ENCODE measurements around the gene KIF1C.

KIF1C gene

GRCh38 chr17:4965311-4965986 is 32.3 kb upstream of the KIF1C start:
- Mint-ChIP-seq H3K4me1 (ENCODE audit: low read depth) (peaks cover 32% of the 10 kb centered on the region), H3K27ac (no peak overlapping the region), H3K36me3 (peaks cover 14% of the 10 kb centered on the region), H3K9me3 (ENCODE audit: low read depth) (no peaks in the 10 kb centered on the region), H3K27me3 (no peaks in the 10 kb centered on the region), H3K4me3 (peak overlapping the region; percentile 25)

- no peaks in the 10 kb centered on the region for H3K27me3 Mint-ChIP-seq
- H3K4me3 Mint-ChIP-seq, result no peak overlapping the region
- H3K4me1 Mint-ChIP-seq (ENCODE audit: low read depth), result peaks cover 40% of the 10 kb centered on the region
- peak overlapping the region; percentile 93 for H3K27ac Mint-ChIP-seq
- H3K9me3 Mint-ChIP-seq (ENCODE audit: low read depth), result no peaks in the 10 kb centered on the region
- H3K36me3 Mint-ChIP-seq, result peaks cover 18% of the 10 kb centered on the region
These were observed 30.8 kb upstream of the KIF1C start for GRCh38 chr17:4966844-4967538.

GRCh38 chr17:4967539-4968485 is 29.9 kb upstream of the KIF1C start, which contains the start of gene SPAG7:
TSS of gene SPAG7 (minus strand) at chr17:4967817. CDS start at chr17:4967804, 13 bp downstream.
- H3K27me3 Mint-ChIP-seq, result no peaks in the 10 kb centered on the region
- peaks cover 18% of the 10 kb centered on the region for H3K36me3 Mint-ChIP-seq
- peaks cover 40% of the 10 kb centered on the region for H3K4me1 Mint-ChIP-seq (ENCODE audit: low read depth)
- peak within 1 kb of the TSS; percentile 93 for H3K27ac Mint-ChIP-seq
- no peak within 1 kb of the TSS for H3K4me3 Mint-ChIP-seq
- no peaks in the 10 kb centered on the region for H3K9me3 Mint-ChIP-seq (ENCODE audit: low read depth)

- H3K4me1 Mint-ChIP-seq (ENCODE audit: low read depth), result peaks cover 39% of the 10 kb centered on the region
- peaks cover 18% of the 10 kb centered on the region for H3K36me3 Mint-ChIP-seq
- no peaks in the 10 kb centered on the region for H3K9me3 Mint-ChIP-seq (ENCODE audit: low read depth)
- no peak overlapping the region for H3K27ac Mint-ChIP-seq
- H3K27me3 Mint-ChIP-seq, result no peaks in the 10 kb centered on the region
- H3K4me3 Mint-ChIP-seq, result no peak overlapping the region
These were observed 29.2 kb upstream of the KIF1C start for GRCh38 chr17:4968486-4969046.

- no peak overlapping the region for H3K27ac Mint-ChIP-seq
- peaks cover 18% of the 10 kb centered on the region for H3K36me3 Mint-ChIP-seq
- no peak overlapping the region for H3K4me3 Mint-ChIP-seq
- no peaks in the 10 kb centered on the region for H3K9me3 Mint-ChIP-seq (ENCODE audit: low read depth)
- H3K4me1 Mint-ChIP-seq (ENCODE audit: low read depth), result peaks cover 39% of the 10 kb centered on the region
- no peaks in the 10 kb centered on the region for H3K27me3 Mint-ChIP-seq
These were observed 28.7 kb upstream of the KIF1C start for GRCh38 chr17:4969047-4969550.

GRCh38 chr17:4969551-4970173 is 28.1 kb upstream of the KIF1C start:
- Mint-ChIP-seq H3K27ac (no peak overlapping the region), H3K36me3 (peaks cover 18% of the 10 kb centered on the region), H3K4me3 (no peak overlapping the region), H3K27me3 (no peaks in the 10 kb centered on the region), H3K9me3 (ENCODE audit: low read depth) (no peaks in the 10 kb centered on the region), H3K4me1 (ENCODE audit: low read depth) (peaks cover 39% of the 10 kb centered on the region)

- no peaks in the 10 kb centered on the region for H3K27me3 Mint-ChIP-seq
- no peaks in the 10 kb centered on the region for H3K9me3 Mint-ChIP-seq (ENCODE audit: low read depth)
- H3K27ac Mint-ChIP-seq, result no peak overlapping the region
- peak overlapping the region; percentile 44 for H3K4me3 Mint-ChIP-seq
- peaks cover 37% of the 10 kb centered on the region for H3K4me1 Mint-ChIP-seq (ENCODE audit: low read depth)
- H3K36me3 Mint-ChIP-seq, result peaks cover 17% of the 10 kb centered on the region
These were observed 27.5 kb upstream of the KIF1C start for GRCh38 chr17:4970273-4970672.

GRCh38 chr17:4971826-4972225 is 25.9 kb upstream of the KIF1C start:
- Mint-ChIP-seq H3K9me3 (ENCODE audit: low read depth) (no peaks in the 10 kb centered on the region), H3K4me1 (ENCODE audit: low read depth) (peaks cover 27% of the 10 kb centered on the region), H3K36me3 (peaks cover 10% of the 10 kb centered on the region), H3K27ac (peak overlapping the region; percentile 61), H3K27me3 (no peaks in the 10 kb centered on the region), H3K4me3 (no peak overlapping the region)

- Mint-ChIP-seq H3K27me3 (no peaks in the 10 kb centered on the region), H3K27ac (peak overlapping the region; percentile 58), H3K36me3 (peaks cover 10% of the 10 kb centered on the region)
These were observed 25.4 kb upstream of the KIF1C start for GRCh38 chr17:4972322-4972721.

GRCh38 chr17:4972752-4973151 is 25.0 kb upstream of the KIF1C start:
- Mint-ChIP-seq H3K9me3 (ENCODE audit: low read depth) (no peaks in the 10 kb centered on the region), H3K4me1 (ENCODE audit: low read depth) (peaks cover 27% of the 10 kb centered on the region), H3K4me3 (no peak overlapping the region), H3K27me3 (no peaks in the 10 kb centered on the region), H3K27ac (peak overlapping the region; percentile 58), H3K36me3 (peaks cover 10% of the 10 kb centered on the region)

More at GRCh38 chr17:4972322-4972721, 25.4 kb upstream of the KIF1C start:
- H3K9me3 Mint-ChIP-seq (ENCODE audit: low read depth), result no peaks in the 10 kb centered on the region
- no peak overlapping the region for H3K4me3 Mint-ChIP-seq
- peaks cover 27% of the 10 kb centered on the region for H3K4me1 Mint-ChIP-seq (ENCODE audit: low read depth)

- H3K9me3 Mint-ChIP-seq (ENCODE audit: low read depth), result no peaks in the 10 kb centered on the region
- H3K4me3 Mint-ChIP-seq, result no peak overlapping the region
- peaks cover 27% of the 10 kb centered on the region for H3K4me1 Mint-ChIP-seq (ENCODE audit: low read depth)
- H3K27ac Mint-ChIP-seq, result peak overlapping the region; percentile 46
- no peaks in the 10 kb centered on the region for H3K27me3 Mint-ChIP-seq
- peaks cover 10% of the 10 kb centered on the region for H3K36me3 Mint-ChIP-seq
These were observed 24.3 kb upstream of the KIF1C start for GRCh38 chr17:4973256-4974114.

GRCh38 chr17:4974115-4974670 is 23.6 kb upstream of the KIF1C start:
- Mint-ChIP-seq H3K4me3 (no peak overlapping the region), H3K36me3 (peaks cover 9% of the 10 kb centered on the region), H3K27me3 (no peaks in the 10 kb centered on the region), H3K27ac (peak overlapping the region; percentile 16), H3K4me1 (ENCODE audit: low read depth) (peaks cover 19% of the 10 kb centered on the region), H3K9me3 (ENCODE audit: low read depth) (no peaks in the 10 kb centered on the region)

GRCh38 chr17:4978726-4979125 is 19.0 kb upstream of the KIF1C start:
- Mint-ChIP-seq H3K36me3 (peaks cover 2% of the 10 kb centered on the region), H3K4me1 (ENCODE audit: low read depth) (peaks cover 19% of the 10 kb centered on the region), H3K27ac (no peak overlapping the region), H3K4me3 (no peak overlapping the region), H3K9me3 (ENCODE audit: low read depth) (no peaks in the 10 kb centered on the region), H3K27me3 (no peaks in the 10 kb centered on the region)

All from activated naive CD8-positive, alpha-beta T cell (primary cell).